GM21717 (cell line): ENCODE measurements around the gene CYP4B1.

ENCODE experiments used
- ATAC-seq: cut with Tn5 transposase; IDR thresholded peaks from one replicate; pipeline ENCODE4 v1.9.1; 2021; ENCODE audit warnings: mild to moderate bottlenecking, moderate library complexity; ENCODE audit not compliant: unreplicated experiment

Gene CYP4B1

GRCh38 chr1:46793126-46793525 is 5.7 kb upstream of the CYP4B1 start:
- ATAC-seq: no peak

GRCh38 chr1:46797696-46798470 is 963 bp upstream of the CYP4B1 start:
- no peak for ATAC-seq

GRCh38 chr1:46800742-46801141 is 1.9 kb downstream of the CYP4B1 start:
- no peak for ATAC-seq

GRCh38 chr1:46801323-46802055 is 2.6 kb downstream of the CYP4B1 start:
- ATAC-seq: no peak

GRCh38 chr1:46802081-46802480 is 3.2 kb downstream of the CYP4B1 start:
- no peak for ATAC-seq

- no peak for ATAC-seq
Measured at GRCh38 chr1:46802901-46803574, 4.2 kb downstream of the CYP4B1 start.

GRCh38 chr1:46804027-46804889 is 5.4 kb downstream of the CYP4B1 start:
- ATAC-seq: no peak

- no peak for ATAC-seq
Measured at GRCh38 chr1:46804926-46805325, 6.1 kb downstream of the CYP4B1 start.

- no peak for ATAC-seq
Measured at GRCh38 chr1:46805755-46806154, 6.9 kb downstream of the CYP4B1 start.

GRCh38 chr1:46806196-46807020 is 7.6 kb downstream of the CYP4B1 start:
- no peak for ATAC-seq

GRCh38 chr1:46807046-46807972 is 8.5 kb downstream of the CYP4B1 start:
- ATAC-seq: no peak

GRCh38 chr1:46809071-46809470 is 10.2 kb downstream of the CYP4B1 start:
- ATAC-seq: no peak

- ATAC-seq: no peak
Measured at GRCh38 chr1:46809904-46810303, 11.1 kb downstream of the CYP4B1 start.

GRCh38 chr1:46810596-46810995 is 11.8 kb downstream of the CYP4B1 start:
- no peak for ATAC-seq

GRCh38 chr1:46811053-46811452 is 12.2 kb downstream of the CYP4B1 start:
- ATAC-seq: no peak

- peak; percentile 49 for ATAC-seq
Measured at GRCh38 chr1:46812065-46812963, 13.5 kb downstream of the CYP4B1 start.

- no peak for ATAC-seq
Measured at GRCh38 chr1:46812996-46813857, 14.4 kb downstream of the CYP4B1 start.
